Spinal cord (tissue), 10 donors: ENCODE data around the gene PRODH. TPM values are rescaled to one million over a fixed set of nuclear protein-coding genes. Genes with fewer than 3 reads are reported as not detected.

Experiments used
- DNase-seq, 6 donors: peaks; one replicate each; pipeline versions ENCODE4 v3.0.0 to v3.0.0-alpha.2; 2013 to 2015; ENCODE audit warnings: low spot score in 6 of 6, low read depth in 4 of 6
- H3K27ac ChIP-seq: one replicate; pipeline ENCODE4 v1.5.1; 2013; ENCODE audit warnings: low read depth, low read length, control low read depth
- H3K27me3 ChIP-seq: one replicate; pipeline ENCODE4 v1.6.1; 2013; ENCODE audit warnings: low read length; ENCODE audit not compliant: control insufficient read depth, insufficient read depth
- H3K36me3 ChIP-seq: one replicate; pipeline ENCODE4 v1.6.1; 2013; ENCODE audit warnings: low read length; ENCODE audit not compliant: control insufficient read depth, insufficient read depth
- H3K4me1 ChIP-seq: one replicate; pipeline ENCODE4 v1.6.1; 2013; ENCODE audit warnings: low read length; ENCODE audit not compliant: control insufficient read depth, insufficient read depth
- H3K4me3 ChIP-seq: one replicate; pipeline ENCODE4 v1.5.1; 2013; ENCODE audit warnings: low read depth, low read length, control low read depth
- H3K9me3 ChIP-seq: one replicate; pipeline ENCODE4 v1.6.1; 2013; ENCODE audit warnings: low read length; ENCODE audit not compliant: control insufficient read depth, insufficient read depth
- WGBS: methylation state at CpG from one replicate; pipeline ENCODE4 v1.1.5; 2013; ENCODE audit warnings: missing lambda C conversion rate; ENCODE audit not compliant: insufficient coverage; 5-methylcytosine and 5-hydroxymethylcytosine counted together
- long read RNA-seq, 4 donors: transcript quantifications; one replicate each; lab custom pipeline, GENCODE V29; 2026
- polyA plus RNA-seq, 2 donors: library from polyadenylated mRNA; unstranded; fragments of 120-200 nt; gene quantifications; one replicate each; pipeline ENCODE4 v1.2.1, GENCODE V29; 2013; ENCODE audit not compliant: insufficient read length in 2 of 2
- total RNA-seq, 2 donors: library from RNA; depleted of rRNA in 1 of 2; stranded (reverse); fragments of 120-200 nt in 1 of 2; fragments of >200 nt in 1 of 2; gene quantifications; one replicate each; pipeline versions ENCODE4 v1.2.3 to v1.2.4, GENCODE V29; 2013 to 2014
- donor health status: healthy.

PRODH gene, protein sequence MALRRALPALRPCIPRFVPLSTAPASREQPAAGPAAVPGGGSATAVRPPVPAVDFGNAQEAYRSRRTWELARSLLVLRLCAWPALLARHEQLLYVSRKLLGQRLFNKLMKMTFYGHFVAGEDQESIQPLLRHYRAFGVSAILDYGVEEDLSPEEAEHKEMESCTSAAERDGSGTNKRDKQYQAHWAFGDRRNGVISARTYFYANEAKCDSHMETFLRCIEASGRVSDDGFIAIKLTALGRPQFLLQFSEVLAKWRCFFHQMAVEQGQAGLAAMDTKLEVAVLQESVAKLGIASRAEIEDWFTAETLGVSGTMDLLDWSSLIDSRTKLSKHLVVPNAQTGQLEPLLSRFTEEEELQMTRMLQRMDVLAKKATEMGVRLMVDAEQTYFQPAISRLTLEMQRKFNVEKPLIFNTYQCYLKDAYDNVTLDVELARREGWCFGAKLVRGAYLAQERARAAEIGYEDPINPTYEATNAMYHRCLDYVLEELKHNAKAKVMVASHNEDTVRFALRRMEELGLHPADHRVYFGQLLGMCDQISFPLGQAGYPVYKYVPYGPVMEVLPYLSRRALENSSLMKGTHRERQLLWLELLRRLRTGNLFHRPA
- 10 to 100 TPM; 14.4 to 75.3 TPM for total RNA-seq
- 10 to 100 TPM; 39.5 to 57.6 TPM for polyA plus RNA-seq
- long read RNA-seq, donor 1, transcript PRODH-203 (14 exons, 2,462 nt), result major isoform, 9 of 15 reads
- long read RNA-seq, donor 1, transcript PRODH-201 (6 exons, 2,961 nt), result minor isoform, 6 of 15 reads
- long read RNA-seq, donor 1, partial matches to known transcripts, result 0 of 15 reads
- long read RNA-seq, donor 1, other reads (novel, unspliced or antisense), result 0 of 15 reads
- long read RNA-seq, donor 2, partial matches to known transcripts, result 0 of 3 reads
- long read RNA-seq, donor 2, other reads (novel, unspliced or antisense), result 0 of 3 reads
- long read RNA-seq, donor 3, partial matches to known transcripts, result 0 of 5 reads
- long read RNA-seq, donor 3, other reads (novel, unspliced or antisense), result 0 of 5 reads
- long read RNA-seq, donor 4, transcript PRODH-203 (14 exons, 2,462 nt), result major isoform, 14 of 35 reads
- long read RNA-seq, donor 4, partial matches to known transcripts, result 17 of 35 reads
- long read RNA-seq, donor 4, other reads (novel, unspliced or antisense), result 0 of 35 reads

- Histone ChIP-seq H3K9me3 (no peaks in the 10 kb centered on the region), H3K27ac (no peak within 1 kb of the TSS), H3K4me1 (no peaks in the 10 kb centered on the region), H3K4me3 (no peak within 1 kb of the TSS), H3K36me3 (no peaks in the 10 kb centered on the region), H3K27me3 (no peaks in the 10 kb centered on the region)
- DNase-seq, result no peak
- no CpG with 5 or more reads among the region's 67 CpGs for WGBS
Observed at GRCh38 chr22:18935889-18936529, at the start of gene PRODH. PRODH (minus strand) TSS chr22:18936293; CDS start chr22:18936287, 6 bp downstream.

DNA sequence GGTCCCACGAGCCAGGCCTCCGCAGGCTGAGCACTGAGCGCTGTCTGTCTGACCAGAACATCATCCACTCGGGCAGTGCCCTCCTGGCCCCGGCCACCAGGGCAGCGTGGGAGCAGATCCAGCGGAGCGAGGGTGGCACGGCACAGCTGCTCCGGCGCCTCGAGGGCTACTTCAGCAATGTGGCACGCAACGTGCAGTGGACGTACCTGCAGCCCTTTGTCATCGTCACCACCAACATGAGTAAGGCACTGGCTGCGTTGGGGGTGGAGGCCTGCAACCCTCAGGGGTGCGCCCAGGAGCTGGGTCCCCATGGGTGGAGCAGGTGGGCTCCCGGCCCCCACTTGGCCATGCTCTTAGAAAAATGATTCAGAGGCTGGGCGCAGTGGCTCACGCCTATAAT is 49.7 kb upstream of the PRODH start:
- DNase-seq, result no peak
- H3K27me3 ChIP-seq, result no peaks in the 10 kb centered on the region
- no peaks in the 10 kb centered on the region for H3K9me3 ChIP-seq
- H3K4me3 ChIP-seq, result no peak overlapping the region
- peaks cover 15% of the 10 kb centered on the region for H3K36me3 ChIP-seq
- no peak overlapping the region for H3K27ac ChIP-seq
- 92% methylated on average over 21 of the region's 21 CpGs for WGBS
- H3K4me1 ChIP-seq, result peaks cover 1% of the 10 kb centered on the region

DNA sequence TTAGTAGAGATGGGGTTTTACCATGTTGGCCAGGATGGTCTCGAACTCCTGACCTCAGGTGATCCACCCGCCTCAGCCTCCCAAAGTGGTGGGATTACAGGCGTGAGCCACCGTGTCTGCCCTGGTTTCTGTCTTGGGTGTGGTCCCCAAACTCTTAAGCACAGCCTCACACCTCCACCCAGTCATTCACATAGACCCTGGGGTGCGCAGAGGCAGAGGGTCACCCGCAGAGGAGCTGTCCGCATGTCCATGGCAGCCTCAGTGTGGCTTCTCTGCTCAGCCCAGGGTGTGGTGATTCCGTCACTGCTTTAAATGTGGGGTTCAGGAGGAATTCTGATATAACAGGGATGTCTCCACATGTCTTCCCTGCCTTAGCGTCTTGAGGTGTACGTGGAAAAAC is 48.5 kb upstream of the PRODH start:
- DNase-seq, result no peak
- H3K27ac ChIP-seq, result no peak overlapping the region
- WGBS, result 88% methylated on average over 6 of the region's 10 CpGs
- H3K9me3 ChIP-seq, result peaks cover 3% of the 10 kb centered on the region
- H3K4me3 ChIP-seq, result no peak overlapping the region
- H3K4me1 ChIP-seq, result no peaks in the 10 kb centered on the region
- H3K36me3 ChIP-seq, result peaks cover 7% of the 10 kb centered on the region
- H3K27me3 ChIP-seq, result no peaks in the 10 kb centered on the region

DNA sequence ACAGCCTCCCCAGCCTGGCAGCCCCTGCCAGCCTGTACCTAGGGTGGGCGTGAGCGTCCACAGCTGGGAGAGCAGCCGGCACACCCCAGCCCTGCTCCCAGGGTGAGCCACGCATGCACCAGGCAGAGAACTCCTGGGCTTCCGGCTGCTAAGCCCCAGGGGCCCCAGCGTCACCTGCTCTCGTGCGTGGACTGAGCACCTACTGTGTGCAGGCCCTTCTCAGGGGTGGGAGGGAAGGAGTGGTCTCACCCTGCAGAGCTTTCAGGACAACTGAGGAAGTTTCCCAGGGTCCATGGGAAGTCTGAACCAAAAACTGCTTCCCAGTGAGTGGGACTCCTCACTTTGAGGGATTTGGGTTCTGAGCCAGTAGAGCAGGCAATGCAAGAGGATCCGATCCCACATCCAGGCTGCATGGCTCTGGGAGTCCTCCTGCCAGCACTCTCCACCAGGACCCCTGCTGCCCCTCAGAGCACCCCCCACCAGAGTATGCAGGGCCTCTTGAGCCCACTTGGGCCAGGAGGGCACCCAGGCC is 47.1 kb upstream of the PRODH start:
- Histone ChIP-seq H3K4me3 (no peak overlapping the region), H3K36me3 (peaks cover 14% of the 10 kb centered on the region), H3K27ac (no peak overlapping the region), H3K27me3 (no peaks in the 10 kb centered on the region), H3K9me3 (peaks cover 3% of the 10 kb centered on the region), H3K4me1 (no peaks in the 10 kb centered on the region)
- no peak for DNase-seq
- 94% methylated on average over 9 of the region's 9 CpGs for WGBS

DNA sequence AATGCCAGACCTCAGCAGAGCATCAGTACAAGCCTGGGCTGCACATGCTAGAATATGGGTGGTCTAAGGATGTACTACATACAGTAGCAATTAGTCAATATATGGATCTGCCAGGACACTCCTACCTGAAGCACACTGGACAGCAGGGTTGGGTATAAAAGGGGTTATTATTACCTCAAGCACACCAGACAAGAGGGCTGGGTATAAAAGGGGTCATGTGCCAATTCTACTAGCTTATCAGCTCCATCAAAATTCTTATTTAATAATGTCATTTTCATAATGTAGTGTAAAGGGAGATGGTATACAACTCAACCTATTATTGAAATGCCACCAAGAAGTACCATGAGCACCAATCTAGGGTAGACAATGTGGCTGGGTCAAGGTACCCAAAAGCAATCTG is 44.7 kb upstream of the PRODH start:
- no peak overlapping the region for H3K27ac ChIP-seq
- DNase-seq, result no peak
- no peaks in the 10 kb centered on the region for H3K27me3 ChIP-seq
- H3K9me3 ChIP-seq, result peaks cover 3% of the 10 kb centered on the region
- no peaks in the 10 kb centered on the region for H3K4me1 ChIP-seq
- peaks cover 22% of the 10 kb centered on the region for H3K36me3 ChIP-seq
- H3K4me3 ChIP-seq, result no peak overlapping the region

- Histone ChIP-seq H3K27me3 (no peaks in the 10 kb centered on the region), H3K27ac (no peak overlapping the region), H3K36me3 (peaks cover 26% of the 10 kb centered on the region), H3K4me1 (peaks cover under 1% of the 10 kb centered on the region), H3K4me3 (no peak overlapping the region), H3K9me3 (peaks cover 3% of the 10 kb centered on the region)
- DNase-seq, result no peak
- WGBS, result no CpG with 5 or more reads among the region's 1 CpG
Observed at GRCh38 chr22:18979957-18980356, 43.9 kb upstream of the PRODH start.

DNA sequence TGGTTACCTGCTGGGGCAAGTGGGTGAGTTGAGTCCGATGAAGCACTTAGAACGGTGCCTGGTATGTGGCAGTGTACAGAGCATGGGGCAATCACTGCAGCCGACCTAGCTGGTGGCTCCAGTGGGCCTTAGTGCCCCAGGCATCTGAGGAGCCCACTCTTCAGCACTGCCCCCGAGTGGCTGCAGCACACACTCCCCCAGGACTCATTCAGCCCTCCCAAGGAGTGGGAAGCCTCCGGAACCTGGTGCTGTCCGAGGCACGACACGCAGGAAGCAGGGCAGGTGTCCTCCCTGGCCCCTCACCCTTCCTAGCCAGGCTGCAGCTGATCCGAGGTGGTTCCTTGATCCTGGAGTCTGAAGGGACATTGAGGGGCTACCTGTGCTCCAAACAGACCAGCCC is 42.4 kb upstream of the PRODH start:
- Histone ChIP-seq H3K36me3 (peaks cover 35% of the 10 kb centered on the region), H3K9me3 (peaks cover 3% of the 10 kb centered on the region), H3K27me3 (no peaks in the 10 kb centered on the region), H3K4me1 (peaks cover 15% of the 10 kb centered on the region), H3K4me3 (no peak overlapping the region), H3K27ac (no peak overlapping the region)
- DNase-seq, result no peak
- 85% methylated on average over 9 of the region's 9 CpGs for WGBS

- no peak overlapping the region for H3K4me3 ChIP-seq
- no peak for DNase-seq
- H3K4me1 ChIP-seq, result peaks cover 21% of the 10 kb centered on the region
- H3K36me3 ChIP-seq, result peaks cover 40% of the 10 kb centered on the region
- H3K9me3 ChIP-seq, result peaks cover 3% of the 10 kb centered on the region
- H3K27me3 ChIP-seq, result no peaks in the 10 kb centered on the region
- no peak overlapping the region for H3K27ac ChIP-seq
- 94% methylated on average over 8 of the region's 9 CpGs for WGBS
Observed at GRCh38 chr22:18977824-18978425, 41.8 kb upstream of the PRODH start.
